Spleen (tissue), 11 donors: ENCODE measurements around the gene CEBPG. TPM values are rescaled to one million over a fixed set of nuclear protein-coding genes. Genes with fewer than 3 reads are reported as not detected.

Experiments
- DNase-seq: peaks from one replicate; pipeline ENCODE4 v3.0.0-alpha.2; 2020
- H3K27ac ChIP-seq, 8 donors: fragments of 200-600 bp; sonication (generic) in 7 of 8; 1 replicate in 4 of 8; 2 replicates in 4 of 8; pipeline versions ENCODE4 v1.5.0 to v1.8.0; 2016 to 2021; ENCODE audit warnings: inconsistent platforms in 4 of 8, mild to moderate bottlenecking in 4 of 8, moderate library complexity in 1 of 8
- H3K27me3 ChIP-seq, 7 donors: fragments of 200-600 bp; sonication (generic) in 6 of 7; replicated peaks in 1 of 7; 1 replicate in 4 of 7; 2 replicates in 3 of 7; pipeline versions ENCODE4 v1.5.0 to v1.8.0; 2016 to 2021; ENCODE audit warnings: inconsistent platforms in 3 of 7, mild to moderate bottlenecking in 1 of 7
- H3K36me3 ChIP-seq, 6 donors: fragments of 200-600 bp; sonication (generic) in 5 of 6; 1 replicate in 4 of 6; 2 replicates in 2 of 6; pipeline versions ENCODE4 v1.5.0 to v1.8.0; 2016 to 2021; ENCODE audit warnings: inconsistent platforms in 2 of 6
- H3K4me1 ChIP-seq, 6 donors: fragments of 200-600 bp; sonication (generic) in 5 of 6; 1 replicate in 3 of 6; 2 replicates in 3 of 6; pipeline versions ENCODE4 v1.5.0 to v1.8.0; 2016 to 2021; ENCODE audit warnings: inconsistent platforms in 3 of 6
- H3K4me3 ChIP-seq, 8 donors: fragments of 200-600 bp; sonication (generic) in 7 of 8; 1 replicate in 4 of 8; 2 replicates in 4 of 8; pipeline versions ENCODE4 v1.5.0 to v1.8.0; 2016 to 2021; ENCODE audit warnings: inconsistent platforms in 4 of 8, mild to moderate bottlenecking in 4 of 8, moderate library complexity in 2 of 8
- H3K9me3 ChIP-seq, 8 donors: fragments of 200-600 bp; sonication (generic) in 7 of 8; 1 replicate in 4 of 8; 2 replicates in 4 of 8; pipeline versions ENCODE4 v1.5.0 to v1.8.0; 2016 to 2021; ENCODE audit warnings: inconsistent platforms in 4 of 8
- CTCF ChIP-seq, 11 experiments: fragments of 200-600 bp in 7 of 11; fragments of 450-650 bp in 4 of 11; sonication (generic) in 4 of 11; IDR thresholded peaks in 8 of 11; conservative IDR thresholded peaks in 3 of 11; 1 replicate in 7 of 11; 2 replicates in 4 of 11; pipeline versions ENCODE4 v1.4.0 to v1.8.0; 2016 to 2021; ENCODE audit warnings: antibody characterized with exemption in 11 of 11, inconsistent platforms in 4 of 11, mild to moderate bottlenecking in 1 of 11
- POLR2A ChIP-seq, 3 donors: fragments of 450-650 bp; IDR thresholded peaks; one replicate each; pipeline ENCODE4 v1.5.1; 2017; ENCODE audit warnings: antibody characterized with exemption in 3 of 3, mild to moderate bottlenecking in 1 of 3
- POLR2AphosphoS5 ChIP-seq, 3 donors: sonication (generic); formaldehyde crosslinking; IDR thresholded peaks; one replicate each; pipeline ENCODE4 v1.5.1; 2017; ENCODE audit warnings: antibody characterized with exemption in 3 of 3
- WGBS, 5 donors: extraction: QIAGEN DNeasy Blood & Tissue Kit in 3 of 5; methylation state at CpG; one replicate each; pipeline versions ENCODE4 v1.1.5 to v1.1.7; 2013 to 2018; 5-methylcytosine and 5-hydroxymethylcytosine counted together
- intact Hi-C: fragments of 100-400 bp; cut with DNase I; formaldehyde crosslinking; loops from one replicate; pipeline ENCODE4 v1.15.0; 2023; ENCODE audit warnings: low total_unique reads
- polyA plus RNA-seq, 3 donors: library from polyadenylated mRNA; stranded (reverse); fragments of 200-250 nt; gene quantifications; one replicate each; pipeline ENCODE4 v1.2.1, GENCODE V29; 2013
- total RNA-seq, 7 donors: library from RNA; depleted of rRNA in 3 of 7; stranded (reverse); fragments of >200 nt in 3 of 7; fragmentation: NEBNext Ultra II Directional in 4 of 7; extraction: Animal tissue kit (Norgen Biotek cat#: 25700) in 4 of 7; gene quantifications; one replicate each; pipeline versions ENCODE4 v1.1.0 to v1.2.1, GENCODE V29; 2016 to 2021
- donor health status: healthy with polysubstance abuse.
- donor health status: DM: no; HTN: no; CAD: no; lungs with moderate emphysema.
- donor health status: DM: no; HTN: no; CAD: no.
- donor health status: Bipolar disorder and iron deficiency.
- donor health status: healthy.
- donor health status: DM: no; HTN: no; CAD: no.
- donor health status: DM: yes; HTN: yes; CAD: no.

The CEBPG gene
- total and polyA plus RNA-seq, 10 donors = 9.3 to 21.1 (median 16.0) TPM

DNA sequence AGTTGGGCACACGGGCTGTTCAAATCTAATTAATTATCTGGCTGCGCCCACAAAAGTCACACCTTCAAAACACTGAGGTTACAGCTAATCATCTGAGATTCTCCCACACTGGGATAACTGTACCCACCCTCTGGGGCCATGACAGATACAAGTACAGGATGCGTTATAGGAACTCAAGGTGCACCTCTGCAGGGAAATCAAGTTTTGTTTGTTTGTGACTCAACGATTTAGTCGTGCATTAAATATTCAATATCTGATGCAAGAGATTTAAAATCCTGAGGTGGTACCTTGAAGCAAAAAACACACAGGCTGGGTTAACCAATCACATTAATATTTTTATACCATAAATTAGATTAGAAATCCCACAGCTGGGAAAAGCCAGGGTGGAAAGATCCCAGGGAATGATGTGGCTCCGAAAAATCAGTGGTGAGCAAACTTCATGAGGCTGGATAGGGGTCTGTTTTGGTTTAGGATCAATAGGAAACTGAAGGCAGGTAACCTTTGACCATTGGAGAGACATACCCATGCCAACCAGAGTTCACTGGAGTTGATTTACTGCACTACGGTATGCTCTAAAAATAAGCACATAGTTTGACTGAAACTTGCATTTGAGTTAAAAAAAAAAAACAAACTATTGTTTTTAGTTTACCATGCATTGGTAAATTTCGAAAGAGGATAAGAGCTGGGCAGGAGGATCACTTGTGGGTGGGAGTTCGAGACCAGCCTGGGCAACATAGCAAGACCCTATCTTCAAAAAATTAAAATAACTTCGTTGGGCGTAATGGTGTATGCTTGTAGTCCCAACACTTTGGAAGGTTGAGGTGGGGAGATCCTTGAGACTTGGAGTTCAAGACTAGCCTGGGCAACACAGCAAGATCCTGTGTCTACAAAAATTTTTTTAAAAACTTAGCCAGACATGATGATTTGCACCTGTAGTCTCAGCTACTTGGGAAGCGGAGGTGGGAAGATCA is 23.9 kb upstream of the CEBPG start:
- WGBS, 5 donors = 77 to 87% (median 84%) methylated on average over 12 of the region's 12 CpGs
- TF ChIP-seq POLR2A (IDR thresholded peaks at IDR 0.05) = no peak
- TF ChIP-seq POLR2AphosphoS5 (IDR thresholded peaks at IDR 0.05) = no peak
- TF ChIP-seq CTCF (IDR thresholded peaks at IDR 0.05 in 8 of 11, conservative IDR thresholded peaks at IDR 0.05 in 3 of 11) = no peak
- Histone ChIP-seq H3K9me3 (no peaks in the 10 kb centered on the region), H3K36me3 (no peaks in the 10 kb centered on the region), H3K27ac (no peak overlapping the region), H3K4me1 (no peaks in the 10 kb centered on the region), H3K4me3 (no peak overlapping the region), H3K27me3 (peaks cover 0 to 46% (median 10%) of the 10 kb centered on the region in 7 donors)
- intact Hi-C loops = no loop called here
- DNase-seq = no peak

DNA sequence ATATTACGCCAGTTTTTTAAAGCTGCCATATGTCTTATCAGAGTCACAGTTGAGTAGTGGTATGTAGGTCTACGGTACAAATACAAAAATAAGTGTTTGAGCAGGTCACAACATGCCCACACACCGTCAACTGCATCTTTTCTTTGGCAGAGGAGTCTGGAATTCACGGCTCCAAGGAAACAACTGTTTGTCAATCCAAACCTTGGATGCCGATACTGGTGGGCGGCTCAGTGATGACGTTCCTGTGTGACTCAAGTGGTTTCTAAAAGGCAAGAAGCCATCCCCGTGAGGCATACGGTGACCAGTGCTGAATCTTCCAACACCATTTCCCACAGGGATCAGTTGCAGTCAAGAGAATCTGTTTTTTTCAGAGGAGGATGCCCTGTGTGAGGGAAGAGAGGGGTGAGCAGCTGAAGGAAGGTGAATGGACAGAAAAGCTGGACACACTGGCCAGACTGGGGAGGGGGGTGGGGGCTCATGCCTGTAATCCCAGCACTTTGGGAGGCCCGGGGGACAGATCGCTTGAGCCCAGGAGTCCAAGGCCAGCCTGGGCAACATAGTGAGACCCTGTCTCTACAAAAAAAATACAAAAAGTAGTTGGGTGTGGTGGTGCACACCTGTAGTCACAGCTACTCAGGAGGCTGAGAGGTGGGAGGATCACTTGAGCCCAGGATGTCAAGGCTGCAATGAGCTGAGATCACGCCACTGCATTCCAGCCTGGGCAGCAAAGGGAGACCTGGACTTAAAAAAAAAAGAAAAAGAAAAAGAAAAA is 22.8 kb upstream of the CEBPG start:
- TF ChIP-seq CTCF (IDR thresholded peaks at IDR 0.05 in 8 of 11, conservative IDR thresholded peaks at IDR 0.05 in 3 of 11) = no peak
- no peak for TF ChIP-seq POLR2A (IDR thresholded peaks at IDR 0.05)
- TF ChIP-seq POLR2AphosphoS5 (IDR thresholded peaks at IDR 0.05) = no peak
- Histone ChIP-seq H3K27ac (no peak overlapping the region), H3K36me3 (no peaks in the 10 kb centered on the region), H3K4me3 (no peak overlapping the region), H3K4me1 (no peaks in the 10 kb centered on the region), H3K9me3 (peaks cover 0 to 11% (median 6%) of the 10 kb centered on the region in 8 donors), H3K27me3 (peaks cover 0 to 42% (median 8%) of the 10 kb centered on the region in 7 donors)
- 81 to 92% (median 84%) methylated on average over 12 of the region's 12 CpGs for WGBS, 5 donors
- DNase-seq = no peak
- intact Hi-C loops = no loop called here

DNA sequence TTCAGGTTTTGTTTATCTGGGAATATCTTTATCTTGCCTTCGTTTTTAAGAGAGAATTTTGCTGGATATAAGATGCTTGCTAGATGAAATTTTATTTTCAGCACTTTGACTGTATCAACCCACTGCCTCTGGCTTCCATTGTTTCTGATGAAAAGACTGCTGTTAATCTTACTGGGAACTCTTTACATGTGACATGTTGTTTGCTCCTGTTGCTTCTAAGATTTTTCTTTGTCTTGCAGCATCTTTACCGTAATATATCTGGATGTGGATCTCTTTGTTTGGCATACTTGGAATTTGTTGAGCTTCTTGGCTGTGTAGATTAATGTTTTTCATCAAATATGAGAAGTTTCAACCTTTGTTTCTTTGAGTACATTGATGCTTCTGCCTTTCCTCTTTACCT is 18.0 kb upstream of the CEBPG start:
- H3K27ac ChIP-seq = no peak overlapping the region
- DNase-seq = no peak
- H3K27me3 ChIP-seq = no peaks in the 10 kb centered on the region
- intact Hi-C loops = no loop called here
- no peak overlapping the region for H3K4me3 ChIP-seq
- TF ChIP-seq POLR2AphosphoS5 (IDR thresholded peaks at IDR 0.05) (no peak), CTCF (IDR thresholded peaks at IDR 0.05 in 8 of 11, conservative IDR thresholded peaks at IDR 0.05 in 3 of 11) (no peak), POLR2A (IDR thresholded peaks at IDR 0.05) (no peak)
- no peaks in the 10 kb centered on the region for H3K4me1 ChIP-seq
- H3K9me3 ChIP-seq = peaks cover 0 to 19% (median 12%) of the 10 kb centered on the region in 8 donors
- 77 to 88% (median 81%) methylated on average over 2 of the region's 2 CpGs for WGBS, 5 donors
- no peaks in the 10 kb centered on the region for H3K36me3 ChIP-seq

GRCh38 chr19:33357556-33357955 is 16.0 kb upstream of the CEBPG start:
- TF ChIP-seq CTCF (IDR thresholded peaks at IDR 0.05 in 8 of 11, conservative IDR thresholded peaks at IDR 0.05 in 3 of 11) = no peak
- TF ChIP-seq POLR2A (IDR thresholded peaks at IDR 0.05) = no peak
- TF ChIP-seq POLR2AphosphoS5 (IDR thresholded peaks at IDR 0.05) = no peak
- intact Hi-C loops = no loop called here
- DNase-seq = no peak
- peaks cover 0 to 19% (median 12%) of the 10 kb centered on the region in 8 donors for H3K9me3 ChIP-seq
- H3K4me3 ChIP-seq = no peak overlapping the region
- no peaks in the 10 kb centered on the region for H3K27me3 ChIP-seq
- 54 to 71% (median 62%) methylated on average over 1 of the region's 1 CpG for WGBS, 5 donors
- H3K4me1 ChIP-seq = no peaks in the 10 kb centered on the region
- H3K36me3 ChIP-seq = no peaks in the 10 kb centered on the region
- H3K27ac ChIP-seq = no peak overlapping the region
